Activated T-helper 17 cell treated with anti-CD3 and anti-CD28 coated beads, Interleukin-2, amount 50 U/mL, for 72 hours (primary cell): Measurements from ENCODE around the gene SEC62. TPM values are rescaled to one million over a fixed set of nuclear protein-coding genes. Genes with fewer than 3 reads are reported as not detected.

Experiments
- ATAC-seq: fragments of 150-1000 bp; cut with Tn5 transposase; replicated peaks from 2 replicates; pipeline ENCODE4 v1.10.0; 2021; ENCODE audit warnings: mild to moderate bottlenecking, moderate library complexity
- H3K27ac Mint-ChIP-seq: one replicate; pipeline ENCODE4 v1.8.0; 2022; ENCODE audit warnings: mixed read lengths
- H3K27me3 Mint-ChIP-seq: one replicate; pipeline ENCODE4 v1.8.0; 2022; ENCODE audit warnings: mixed read lengths
- H3K36me3 Mint-ChIP-seq: one replicate; pipeline ENCODE4 v1.8.0; 2022; ENCODE audit warnings: low read depth, mild to moderate bottlenecking, mixed read lengths
- H3K4me1 Mint-ChIP-seq: one replicate; pipeline ENCODE4 v1.8.0; 2022; ENCODE audit warnings: mixed read lengths
- H3K4me3 Mint-ChIP-seq: one replicate; pipeline ENCODE4 v1.8.0; 2022; ENCODE audit warnings: mild to moderate bottlenecking, mixed read lengths
- H3K9me3 Mint-ChIP-seq: one replicate; pipeline ENCODE4 v1.8.0; 2022; ENCODE audit warnings: mixed read lengths
- total RNA-seq, 2 donors: library from RNA; stranded (reverse); gene quantifications; one replicate each; pipeline ENCODE4 v1.2.3, GENCODE V29; 2022

The SEC62 gene
- total RNA-seq, 2 donors from 2014 or later: 64.1 to 78.5 TPM

GRCh38 chr3:169990431-169990830 is 23.8 kb downstream of the SEC62 start:
- Mint-ChIP-seq H3K36me3 (peaks cover 79% of the 10 kb centered on the region), H3K4me1 (no peaks in the 10 kb centered on the region), H3K4me3 (no peak overlapping the region), H3K27ac (no peak overlapping the region), H3K27me3 (no peaks in the 10 kb centered on the region), H3K9me3 (no peaks in the 10 kb centered on the region)
- no peak for ATAC-seq

- Mint-ChIP-seq H3K27ac (no peak overlapping the region), H3K36me3 (peaks cover 78% of the 10 kb centered on the region), H3K9me3 (no peaks in the 10 kb centered on the region), H3K27me3 (no peaks in the 10 kb centered on the region), H3K4me3 (no peak overlapping the region), H3K4me1 (no peaks in the 10 kb centered on the region)
- no peak for ATAC-seq
These were observed 25.5 kb downstream of the SEC62 start for GRCh38 chr3:169992156-169992555.

GRCh38 chr3:169992781-169993180 is 26.2 kb downstream of the SEC62 start:
- Mint-ChIP-seq H3K4me3 (no peak overlapping the region), H3K36me3 (peaks cover 72% of the 10 kb centered on the region), H3K9me3 (no peaks in the 10 kb centered on the region), H3K27me3 (no peaks in the 10 kb centered on the region), H3K27ac (no peak overlapping the region), H3K4me1 (no peaks in the 10 kb centered on the region)
- ATAC-seq: no peak

GRCh38 chr3:169993761-169994160 is 27.2 kb downstream of the SEC62 start:
- H3K27ac Mint-ChIP-seq: no peak overlapping the region
- no peak for ATAC-seq
- H3K9me3 Mint-ChIP-seq: no peaks in the 10 kb centered on the region
- no peak overlapping the region for H3K4me3 Mint-ChIP-seq
- H3K4me1 Mint-ChIP-seq: peaks cover 4% of the 10 kb centered on the region
- peaks cover 62% of the 10 kb centered on the region for H3K36me3 Mint-ChIP-seq
- H3K27me3 Mint-ChIP-seq: no peaks in the 10 kb centered on the region

GRCh38 chr3:169996063-169996462 is 29.5 kb downstream of the SEC62 start:
- Mint-ChIP-seq H3K9me3 (no peaks in the 10 kb centered on the region), H3K4me1 (peaks cover 13% of the 10 kb centered on the region), H3K27me3 (no peaks in the 10 kb centered on the region), H3K36me3 (peaks cover 51% of the 10 kb centered on the region), H3K4me3 (no peak overlapping the region), H3K27ac (no peak overlapping the region)
- no peak for ATAC-seq

- no peaks in the 10 kb centered on the region for H3K9me3 Mint-ChIP-seq
- peak overlapping the region; percentile 92 for H3K27ac Mint-ChIP-seq
- peak overlapping the region; percentile 9 for H3K4me3 Mint-ChIP-seq
- H3K4me1 Mint-ChIP-seq: peaks cover 21% of the 10 kb centered on the region
- ATAC-seq: peak; percentile 44
- H3K36me3 Mint-ChIP-seq: peaks cover 31% of the 10 kb centered on the region
- no peaks in the 10 kb centered on the region for H3K27me3 Mint-ChIP-seq
These were observed 32.1 kb downstream of the SEC62 start for GRCh38 chr3:169998668-169999131.

GRCh38 chr3:169999433-169999832 is 32.8 kb downstream of the SEC62 start:
- peak overlapping the region; percentile 92 for H3K27ac Mint-ChIP-seq
- H3K27me3 Mint-ChIP-seq: no peaks in the 10 kb centered on the region
- peak overlapping the region; percentile 9 for H3K4me3 Mint-ChIP-seq
- no peaks in the 10 kb centered on the region for H3K9me3 Mint-ChIP-seq
- H3K36me3 Mint-ChIP-seq: peaks cover 31% of the 10 kb centered on the region
- H3K4me1 Mint-ChIP-seq: peaks cover 21% of the 10 kb centered on the region
- peak; percentile 98 for ATAC-seq

- H3K9me3 Mint-ChIP-seq: no peaks in the 10 kb centered on the region
- peaks cover 29% of the 10 kb centered on the region for H3K36me3 Mint-ChIP-seq
- H3K4me3 Mint-ChIP-seq: peak overlapping the region; percentile 9
- ATAC-seq: no peak
- H3K27me3 Mint-ChIP-seq: no peaks in the 10 kb centered on the region
- H3K4me1 Mint-ChIP-seq: peaks cover 21% of the 10 kb centered on the region
- H3K27ac Mint-ChIP-seq: peak overlapping the region; percentile 92
These were observed 33.4 kb downstream of the SEC62 start for GRCh38 chr3:170000051-170000450.

GRCh38 chr3:170002231-170002630 is 35.6 kb downstream of the SEC62 start:
- no peak overlapping the region for H3K4me3 Mint-ChIP-seq
- no peak for ATAC-seq
- no peaks in the 10 kb centered on the region for H3K27me3 Mint-ChIP-seq
- no peaks in the 10 kb centered on the region for H3K9me3 Mint-ChIP-seq
- H3K27ac Mint-ChIP-seq: no peak overlapping the region
- peaks cover 8% of the 10 kb centered on the region for H3K36me3 Mint-ChIP-seq
- peaks cover 33% of the 10 kb centered on the region for H3K4me1 Mint-ChIP-seq

- H3K36me3 Mint-ChIP-seq: peaks cover 8% of the 10 kb centered on the region
- peak overlapping the region; percentile 32 for H3K27ac Mint-ChIP-seq
- H3K9me3 Mint-ChIP-seq: no peaks in the 10 kb centered on the region
- H3K4me1 Mint-ChIP-seq: peaks cover 34% of the 10 kb centered on the region
- no peak for ATAC-seq
- no peaks in the 10 kb centered on the region for H3K27me3 Mint-ChIP-seq
- H3K4me3 Mint-ChIP-seq: no peak overlapping the region
These were observed 36.3 kb downstream of the SEC62 start for GRCh38 chr3:170002879-170003278.

GRCh38 chr3:170003881-170004356 is 37.3 kb downstream of the SEC62 start:
- Mint-ChIP-seq H3K4me3 (no peak overlapping the region), H3K27ac (no peak overlapping the region), H3K27me3 (no peaks in the 10 kb centered on the region), H3K36me3 (peaks cover 8% of the 10 kb centered on the region), H3K4me1 (peaks cover 29% of the 10 kb centered on the region), H3K9me3 (no peaks in the 10 kb centered on the region)
- ATAC-seq: no peak

- peak overlapping the region; percentile 3 for H3K27ac Mint-ChIP-seq
- peaks cover 17% of the 10 kb centered on the region for H3K4me1 Mint-ChIP-seq
- H3K36me3 Mint-ChIP-seq: no peaks in the 10 kb centered on the region
- H3K4me3 Mint-ChIP-seq: peak overlapping the region; percentile 42
- ATAC-seq: peak; percentile 94
- H3K9me3 Mint-ChIP-seq: no peaks in the 10 kb centered on the region
- no peaks in the 10 kb centered on the region for H3K27me3 Mint-ChIP-seq
These were observed 40.5 kb downstream of the SEC62 start for GRCh38 chr3:170007031-170007663.

- peaks cover 13% of the 10 kb centered on the region for H3K4me1 Mint-ChIP-seq
- no peak overlapping the region for H3K4me3 Mint-ChIP-seq
- ATAC-seq: no peak
These were observed 43.9 kb downstream of the SEC62 start for GRCh38 chr3:170010498-170010897.

GRCh38 chr3:170012683-170013400 is 46.2 kb downstream of the SEC62 start:
- Mint-ChIP-seq H3K4me1 (no peaks in the 10 kb centered on the region), H3K27me3 (no peaks in the 10 kb centered on the region), H3K36me3 (no peaks in the 10 kb centered on the region), H3K9me3 (no peaks in the 10 kb centered on the region), H3K4me3 (no peak overlapping the region), H3K27ac (no peak overlapping the region)
- no peak for ATAC-seq

More at GRCh38 chr3:170010498-170010897, 43.9 kb downstream of the SEC62 start:
- H3K36me3 Mint-ChIP-seq: no peaks in the 10 kb centered on the region
- H3K9me3 Mint-ChIP-seq: no peaks in the 10 kb centered on the region
- H3K27me3 Mint-ChIP-seq: no peaks in the 10 kb centered on the region
- H3K27ac Mint-ChIP-seq: no peak overlapping the region

GRCh38 chr3:170016057-170016456 is 49.5 kb downstream of the SEC62 start:
- ATAC-seq: no peak
- Mint-ChIP-seq H3K27me3 (no peaks in the 10 kb centered on the region), H3K27ac (no peak overlapping the region), H3K4me3 (no peak overlapping the region), H3K9me3 (no peaks in the 10 kb centered on the region), H3K36me3 (no peaks in the 10 kb centered on the region), H3K4me1 (no peaks in the 10 kb centered on the region)
